K562 (cell line): Measurements from ENCODE around the gene MAP3K13. TPM values are rescaled to one million over a fixed set of nuclear protein-coding genes. Genes with fewer than 3 reads are reported as not detected.

Experiments used
- ATAC-seq: fragments of 200-7000 bp; cut with Tn5 transposase; 3 replicates; pipeline ENCODE4 v1.9.1; 2020; ENCODE audit warnings: moderate library complexity
- BruUV-seq: library from RNA; stranded (reverse); fragments of 400-500 nt; replicated peaks from 2 replicates; lab custom pipeline; 2021; lab: Mats Ljungman, UMichigan
- CTCF ChIA-PET: fragments of 300-600 bp; formaldehyde crosslinking; extraction: SDS; loops from one replicate; lab custom pipeline; 2021; ENCODE audit warnings: low intra/inter-chr PET ratio; lab: Yijun Ruan, JAX
- POLR2A ChIA-PET: fragments of 300-600, 350-650 bp; sonication (Branson Sonifier 250); formaldehyde crosslinking; extraction: SDS; loops from one replicate; lab custom pipeline; 2021; ENCODE audit warnings: antibody characterized with exemption, inconsistent platforms; lab: Yijun Ruan, JAX
- DNase-seq, 4 experiments: peaks; one replicate each; pipeline versions ENCODE4 v3.0.0 to v3.0.0-alpha.2; 2011 to 2018; ENCODE audit warnings: low spot score in 3 of 4, mixed read lengths in 3 of 4; ENCODE audit errors: extremely low read depth in 1 of 4
- FAIRE-seq: peaks from 2 replicates; lab custom pipeline; 2011; peaks lifted over from hg19 to GRCh38; lab: Jason Lieb, UNC
- H2AFZ ChIP-seq: 2 replicates; pipeline ENCODE4 v1.6.0; 2011; ENCODE audit warnings: low read depth, low read length, control low read depth, inconsistent platforms
- H3K27ac ChIP-seq: fragments of 200-600 bp; 3 replicates; pipeline ENCODE4 v1.8.0; 2011; ENCODE audit warnings: low read depth, mild to moderate bottlenecking, control low read depth, inconsistent platforms, low read length, moderate library complexity, mixed read lengths; ENCODE audit errors: extremely low read depth
- H3K27me3 ChIP-seq, 2 experiments: fragments of 300-600 bp in 1 of 2; 2 replicates in 1 of 2; 3 replicates in 1 of 2; pipeline versions ENCODE4 v1.6.0 to v1.8.0; 2011; ENCODE audit warnings: inconsistent platforms in 2 of 2, low read length in 2 of 2, mild to moderate bottlenecking in 1 of 2, mixed read lengths in 1 of 2, moderate library complexity in 1 of 2; ENCODE audit not compliant: control insufficient read depth in 2 of 2, insufficient read depth in 2 of 2
- H3K36me3 ChIP-seq: fragments of 300-600 bp; 3 replicates; pipeline ENCODE4 v1.8.0; 2011; ENCODE audit warnings: mild to moderate bottlenecking, low read length, inconsistent platforms; ENCODE audit not compliant: control insufficient read depth, insufficient read depth
- H3K4me1 ChIP-seq, 2 experiments: fragments of 200-600 bp in 1 of 2; replicated peaks in 1 of 2; 2 replicates in 1 of 2; 3 replicates in 1 of 2; pipeline versions ENCODE4 v1.5.1 to v1.8.0; 2011; ENCODE audit warnings: inconsistent platforms in 2 of 2, low read length in 2 of 2, mild to moderate bottlenecking in 1 of 2, mixed read lengths in 1 of 2, moderate library complexity in 1 of 2; ENCODE audit not compliant: control insufficient read depth in 2 of 2, insufficient read depth in 2 of 2
- H3K4me2 ChIP-seq: 2 replicates; pipeline ENCODE4 v1.6.1; 2011; ENCODE audit warnings: low read length, control low read depth, inconsistent platforms, mixed read lengths; ENCODE audit not compliant: insufficient read depth
- H3K4me3 ChIP-seq: fragments of 200-600 bp; sonication (generic), shearing (Covaris generic); 2 replicates; pipeline ENCODE4 v1.5.1; 2016; ENCODE audit warnings: control low read depth, inconsistent platforms
- H3K79me2 ChIP-seq: fragments of 200-600 bp; 3 replicates; pipeline ENCODE4 v1.8.0; 2011; ENCODE audit warnings: low read length, inconsistent platforms; ENCODE audit not compliant: control insufficient read depth, insufficient read depth
- H3K9ac ChIP-seq, 2 experiments: 2 replicates each; pipeline versions ENCODE4 v1.6.0 to v1.6.1; 2011; ENCODE audit warnings: low read depth in 2 of 2, low read length in 2 of 2, control low read depth in 1 of 2, inconsistent platforms in 1 of 2, mild to moderate bottlenecking in 1 of 2, mixed read lengths in 1 of 2; ENCODE audit not compliant: insufficient read depth in 1 of 2
- H3K9me1 ChIP-seq: one replicate; pipeline ENCODE4 v1.6.0; 2011; ENCODE audit warnings: inconsistent platforms, mild to moderate bottlenecking, low read length, moderate library complexity; ENCODE audit not compliant: control insufficient read depth, insufficient read depth
- H3K9me3 ChIP-seq: replicated peaks from 2 replicates; pipeline ENCODE4 v1.5.1; 2011; ENCODE audit warnings: low read depth, low read length, inconsistent platforms; ENCODE audit not compliant: control insufficient read depth, insufficient read depth
- H4K20me1 ChIP-seq: replicated peaks from 2 replicates; pipeline ENCODE4 v1.6.1; 2011; ENCODE audit warnings: low read length, inconsistent platforms, mixed read lengths; ENCODE audit not compliant: control insufficient read depth, insufficient read depth
- CBFA2T3 ChIP-seq: fragments of 450-650 bp; IDR thresholded peaks from 2 replicates; pipeline ENCODE4 v1.6.1; 2017
- CBX2 ChIP-seq: fragments of 200-600 bp; sonication (generic); IDR thresholded peaks from one replicate; pipeline ENCODE4 v1.6.1; 2012; ENCODE audit warnings: mild to moderate bottlenecking, low read length, inconsistent platforms; ENCODE audit not compliant: insufficient read depth, poor library complexity, severe bottlenecking
- IRF2 ChIP-seq: sonication (generic); formaldehyde crosslinking; IDR thresholded peaks from 2 replicates; pipeline ENCODE4 v1.8.1; 2022; ENCODE audit warnings: mild to moderate bottlenecking, missing genetic modification reagents
- KLF16 ChIP-seq: IDR thresholded peaks from 2 replicates; pipeline ENCODE4 v1.6.1; 2016; ENCODE audit warnings: antibody characterized with exemption
- MAFF ChIP-seq: IDR thresholded peaks from 2 replicates; pipeline ENCODE4 v1.6.1; 2012; ENCODE audit warnings: low read length, improper control_type of control experiment
- RBM17 ChIP-seq: fragments of 200-400 bp; formaldehyde crosslinking; IDR thresholded peaks from 2 replicates; pipeline ENCODE4 v1.6.1; 2017; ENCODE audit warnings: low read depth, mild to moderate bottlenecking, low read length, borderline replicate concordance
- ZNF316 ChIP-seq: fragments of 450-650 bp; IDR thresholded peaks from 2 replicates; pipeline ENCODE4 v1.6.1; 2016
- WGBS: fragments of 100-300 bp; shearing (Covaris generic); methylation state at CpG from one replicate; pipeline ENCODE4 v1.1.6; 2016; ENCODE audit warnings: low coverage, mixed read lengths; ENCODE audit not compliant: insufficient coverage; ENCODE audit errors: missing lambda C conversion rate; 5-methylcytosine and 5-hydroxymethylcytosine counted together
- in situ Hi-C: fragments of 300-500 bp; cut with MboI; formaldehyde crosslinking; loops from 4 replicates; pipeline ENCODE4 v1.15.0; 2018; ENCODE audit warnings: inconsistent platforms, mixed read lengths
- intact Hi-C: fragments of 100-400 bp; cut with micrococcal nuclease; formaldehyde crosslinking; loops from 2 replicates; pipeline ENCODE4 v1.14.2; 2022
- polyA plus RNA-seq, 8 experiments: library from polyadenylated mRNA; depleted of rRNA in 4 of 8; stranded (reverse) in 5 of 8; unstranded in 3 of 8; fragments of >200 nt; fragmentation: Nextera tagmentation in 2 of 8; fragmentation: Illumina TruSeq in 1 of 8; extraction: Ambion mirVana in 2 of 8; extraction: Trizol in 1 of 8; gene quantifications; 2 replicates each; pipeline versions ENCODE4 v1.2.1 to v1.2.3, GENCODE V29; 2011 to 2014; ENCODE audit warnings: inconsistent platforms in 1 of 8, missing spikeins in 1 of 8
- total RNA-seq, 7 experiments: library from RNA; depleted of rRNA in 6 of 7; stranded (reverse); fragments of >200 nt in 6 of 7; fragmentation: Illumina TruSeq in 2 of 7; extraction: Trizol in 2 of 7; gene quantifications; 2 replicates each; pipeline versions ENCODE4 v1.2.1 to v1.2.3, GENCODE V29; 2011 to 2021; ENCODE audit warnings: low replicate concordance in 1 of 7
- TF ChIP-seq, protein P1 (sequence below), 2 experiments: IDR thresholded peaks in 1 of 2; conservative IDR thresholded peaks in 1 of 2; 2 replicates each; pipeline ENCODE4 v1.6.1; 2016; ENCODE audit warnings: low read depth in 2 of 2, mild to moderate bottlenecking in 1 of 2, missing compliant biosample characterization in 1 of 2, missing genetic modification characterization in 1 of 2, moderate library complexity in 1 of 2
- TF ChIP-seq, protein P2 (sequence below): fragments of 450-650 bp; formaldehyde crosslinking; conservative IDR thresholded peaks from 2 replicates; pipeline ENCODE4 v1.4.0; 2022; ENCODE audit warnings: mild to moderate bottlenecking, missing genetic modification characterization

The MAP3K13 gene
- total and polyA plus RNA-seq, 9 of the 15 experiments (the other 6 are each of a cell fraction or from before 2014, with no cell fraction given) = 0.04 to 0.32 (median 0.15) TPM; not detected in 2

DNA sequence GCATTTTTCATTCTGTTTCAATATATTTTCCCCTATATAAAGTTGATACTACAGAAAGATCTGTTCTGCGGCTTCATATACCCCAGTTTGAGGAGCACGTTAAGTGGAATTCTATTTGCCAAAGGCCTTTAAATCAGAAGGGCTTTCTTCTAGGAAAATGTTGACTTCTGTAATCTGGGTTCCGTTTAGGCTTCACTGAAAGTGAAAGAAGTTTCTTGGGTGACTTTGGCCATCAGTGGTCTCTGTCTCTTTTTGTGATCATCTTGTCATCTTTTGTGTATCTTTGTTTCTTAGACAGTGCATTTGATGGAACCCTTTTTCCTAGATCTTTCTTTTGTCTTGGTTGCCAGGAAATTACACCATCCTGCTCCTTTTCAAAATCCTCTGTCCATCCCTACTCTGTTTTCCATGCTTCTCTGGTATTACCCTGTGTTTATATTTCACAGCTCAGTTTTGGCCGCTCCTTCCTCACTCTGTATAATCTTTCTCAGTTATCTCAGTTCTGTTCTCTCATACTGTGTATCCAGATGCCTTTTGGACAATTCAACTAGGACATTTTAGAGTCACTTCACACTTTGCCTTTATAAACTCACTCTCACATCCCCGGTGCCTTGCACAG is 40.7 kb upstream of the MAP3K13 start:
- ATAC-seq (no peak), FAIRE-seq (no peak)
- H3K9me3 ChIP-seq = no peaks in the 10 kb centered on the region
- intact Hi-C loops = no loop called here
- H3K9ac ChIP-seq = no peak overlapping the region
- H4K20me1 ChIP-seq = no peaks in the 10 kb centered on the region
- H3K9me1 ChIP-seq = no peaks in the 10 kb centered on the region
- BruUV-seq = no TSS peak
- H3K27ac ChIP-seq = no peak overlapping the region
- CTCF ChIA-PET = no interaction called here
- no peak overlapping the region for H3K4me3 ChIP-seq
- H3K4me2 ChIP-seq = no peak overlapping the region
- H3K79me2 ChIP-seq = no peaks in the 10 kb centered on the region
- H3K4me1 ChIP-seq = no peaks in the 10 kb centered on the region; a peak in 1 of 5 replicates
- TF ChIP-seq IRF2 (CRISPR knock-in tag) (no peak), MAFF (no peak)
- TF ChIP-seq, all 486 proteins: peak for 0
- H3K27me3 ChIP-seq = no peaks in the 10 kb centered on the region
- 29% methylated on average over 5 of the region's 5 CpGs for WGBS
- H2AFZ ChIP-seq = no peak overlapping the region; the same call in 1 of the 2 replicates
- POLR2A ChIA-PET = no interaction called here
- no peaks in the 10 kb centered on the region for H3K36me3 ChIP-seq
- in situ Hi-C loops = no loop called here
- no peak for DNase-seq

DNA sequence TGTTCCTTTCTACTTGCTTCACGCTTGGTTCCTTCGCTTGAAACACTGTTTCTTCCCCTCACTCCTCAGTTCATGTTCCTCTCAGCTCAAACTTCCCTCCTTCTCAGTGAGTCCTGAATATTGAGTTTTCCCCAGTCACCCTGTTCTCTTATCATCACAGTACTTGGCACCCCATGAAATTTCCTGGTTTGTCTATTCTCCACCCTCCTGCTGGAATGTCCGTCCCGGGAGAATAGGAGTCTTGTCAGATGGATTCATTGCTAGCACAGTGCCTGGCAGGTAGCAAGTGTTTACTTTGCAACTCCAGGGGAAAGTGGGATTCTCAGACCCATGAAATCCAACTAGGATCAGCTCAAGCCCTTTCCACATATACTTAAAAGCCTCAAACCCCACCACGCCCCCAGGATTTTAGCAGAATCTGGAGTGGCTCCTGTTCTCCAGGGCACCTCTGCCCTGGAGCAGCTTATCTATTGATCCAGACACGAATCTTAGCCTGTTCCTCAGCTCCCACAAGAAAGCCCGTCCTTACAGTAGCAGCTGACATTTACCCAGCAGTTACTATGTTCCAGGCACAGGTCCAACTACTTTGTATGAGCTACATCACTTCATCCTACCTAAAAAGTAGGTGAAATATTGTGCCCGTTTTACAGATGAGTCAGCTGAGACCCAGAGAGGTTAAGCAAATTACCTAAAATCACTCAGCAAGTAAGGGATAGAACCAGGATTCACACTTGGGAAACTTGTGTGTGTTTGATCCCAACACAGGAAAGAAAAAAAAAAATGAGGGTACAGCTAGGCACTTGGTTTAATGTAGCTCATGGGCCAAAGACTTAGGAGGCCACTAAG is 36.8 kb upstream of the MAP3K13 start:
- Histone ChIP-seq H4K20me1 (no peaks in the 10 kb centered on the region), H3K9me3 (no peaks in the 10 kb centered on the region), H3K9me1 (no peaks in the 10 kb centered on the region), H3K79me2 (no peaks in the 10 kb centered on the region), H3K4me3 (no peak overlapping the region), H3K36me3 (no peaks in the 10 kb centered on the region), H3K9ac (no peak overlapping the region), H3K4me2 (no peak overlapping the region), H2AFZ (no peak overlapping the region; the same call in 1 of the 2 replicates), H3K4me1 (peaks cover 0 to 6% of the 10 kb centered on the region in 2 experiments; a peak in 1 of 5 replicates), H3K27me3 (no peaks in the 10 kb centered on the region), H3K27ac (no peak overlapping the region)
- DNase-seq (peak in 3 of 4 experiments; percentile 19 to 53 (median 39)), ATAC-seq (peak; percentile 46; the same call in 2 of the 3 replicates), FAIRE-seq (peak; percentile 48)
- CTCF ChIA-PET = interaction anchor here (0.6 kb wide), 1 partner anchor 192 kb away, joined by 4 read pairs; no protein-coding TSS in a partner anchor
- WGBS = 11% methylated on average over 8 of the region's 8 CpGs
- in situ Hi-C loops = no loop called here
- no TSS peak for BruUV-seq
- intact Hi-C loops = no loop called here
- POLR2A ChIA-PET = interaction anchor here (0.8 to 1.3 kb wide), 2 partner anchors 9 to 63 kb away, joined by 3 read pairs; no protein-coding TSS in a partner anchor
- peak; percentile 62 for TF ChIP-seq CBFA2T3
- no peak for TF ChIP-seq ZNF316
- no peak for TF ChIP-seq CBX2
- TF ChIP-seq, protein P1, sequence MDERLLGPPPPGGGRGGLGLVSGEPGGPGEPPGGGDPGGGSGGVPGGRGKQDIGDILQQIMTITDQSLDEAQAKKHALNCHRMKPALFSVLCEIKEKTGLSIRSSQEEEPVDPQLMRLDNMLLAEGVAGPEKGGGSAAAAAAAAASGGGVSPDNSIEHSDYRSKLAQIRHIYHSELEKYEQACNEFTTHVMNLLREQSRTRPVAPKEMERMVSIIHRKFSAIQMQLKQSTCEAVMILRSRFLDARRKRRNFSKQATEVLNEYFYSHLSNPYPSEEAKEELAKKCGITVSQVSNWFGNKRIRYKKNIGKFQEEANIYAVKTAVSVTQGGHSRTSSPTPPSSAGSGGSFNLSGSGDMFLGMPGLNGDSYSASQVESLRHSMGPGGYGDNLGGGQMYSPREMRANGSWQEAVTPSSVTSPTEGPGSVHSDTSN (CRISPR knock-in tag; IDR thresholded peaks at IDR 0.05; ENCODE audit: low read depth) = no peak
- TF ChIP-seq, protein P1 (tag; conservative IDR thresholded peaks at IDR 0.05; ENCODE audit: low read depth) = no peak
- TF ChIP-seq, protein P2, sequence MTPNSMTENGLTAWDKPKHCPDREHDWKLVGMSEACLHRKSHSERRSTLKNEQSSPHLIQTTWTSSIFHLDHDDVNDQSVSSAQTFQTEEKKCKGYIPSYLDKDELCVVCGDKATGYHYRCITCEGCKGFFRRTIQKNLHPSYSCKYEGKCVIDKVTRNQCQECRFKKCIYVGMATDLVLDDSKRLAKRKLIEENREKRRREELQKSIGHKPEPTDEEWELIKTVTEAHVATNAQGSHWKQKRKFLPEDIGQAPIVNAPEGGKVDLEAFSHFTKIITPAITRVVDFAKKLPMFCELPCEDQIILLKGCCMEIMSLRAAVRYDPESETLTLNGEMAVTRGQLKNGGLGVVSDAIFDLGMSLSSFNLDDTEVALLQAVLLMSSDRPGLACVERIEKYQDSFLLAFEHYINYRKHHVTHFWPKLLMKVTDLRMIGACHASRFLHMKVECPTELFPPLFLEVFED (CRISPR knock-in tag) = no peak
- no peak for TF ChIP-seq RBM17
- no peak for TF ChIP-seq KLF16
